Upper lobe of left lung (tissue), 6 donors: ENCODE measurements around the gene IFI30. TPM values are rescaled to one million over a fixed set of nuclear protein-coding genes. Genes with fewer than 3 reads are reported as not detected.

Source experiments
- ATAC-seq, 2 donors: fragments of 200-7000 bp; cut with Tn5 transposase; one replicate each; pipeline ENCODE4 v1.9.1; 2022; ENCODE audit warnings: mild to moderate bottlenecking in 2 of 2, moderate library complexity in 2 of 2; ENCODE audit not compliant: low FRiP score in 2 of 2
- DNase-seq, 2 donors: peaks; one replicate each; pipeline ENCODE4 v3.0.0-alpha.2; 2019 to 2020
- H3K27ac ChIP-seq, 4 donors: fragments of 200-600 bp; sonication (generic); one replicate each; pipeline ENCODE4 v1.5.1; 2016 to 2019
- H3K27me3 ChIP-seq, 4 donors: fragments of 200-600 bp; sonication (generic); one replicate each; pipeline ENCODE4 v1.5.1; 2017 to 2019
- H3K36me3 ChIP-seq, 4 donors: fragments of 200-600 bp; sonication (generic); one replicate each; pipeline ENCODE4 v1.5.1; 2016 to 2019
- H3K4me1 ChIP-seq, 4 donors: fragments of 200-600 bp; sonication (generic); one replicate each; pipeline ENCODE4 v1.5.1; 2018 to 2019
- H3K4me3 ChIP-seq, 4 donors: fragments of 200-600 bp; sonication (generic); one replicate each; pipeline ENCODE4 v1.5.1; 2017 to 2019; ENCODE audit warnings: mild to moderate bottlenecking in 2 of 4, moderate library complexity in 1 of 4
- H3K9me3 ChIP-seq, 4 donors: fragments of 200-600 bp; sonication (generic); one replicate each; pipeline ENCODE4 v1.5.1; 2018 to 2019
- EP300 ChIP-seq, 4 donors: sonication (generic); formaldehyde crosslinking; IDR thresholded peaks; one replicate each; pipeline ENCODE4 v1.5.1; 2017; ENCODE audit warnings: antibody characterized with exemption in 4 of 4, control low read depth in 2 of 4
- POLR2A ChIP-seq, 4 donors: fragments of 450-650 bp; IDR thresholded peaks; one replicate each; pipeline ENCODE4 v1.5.1; 2016 to 2017; ENCODE audit warnings: antibody characterized with exemption in 4 of 4, mild to moderate bottlenecking in 2 of 4
- POLR2AphosphoS5 ChIP-seq, 2 donors: sonication (generic); formaldehyde crosslinking; IDR thresholded peaks; one replicate each; pipeline ENCODE4 v1.5.1; 2017; ENCODE audit warnings: antibody characterized with exemption in 2 of 2
- WGBS, 2 donors: methylation state at CpG; one replicate each; pipeline ENCODE4 v1.1.5; 2017 to 2018; 5-methylcytosine and 5-hydroxymethylcytosine counted together
- total RNA-seq, 6 donors: library from RNA; depleted of rRNA in 4 of 6; stranded (reverse); fragments of >200 nt in 4 of 6; gene quantifications; one replicate each; pipeline versions ENCODE4 v1.1.0 to v1.2.1, GENCODE V29; 2016 to 2021
- TF ChIP-seq, protein P1 (sequence below), 6 experiments: fragments of 450-650 bp in 4 of 6; fragments of 200-600 bp in 2 of 6; sonication (generic) in 2 of 6; IDR thresholded peaks; one replicate each; pipeline ENCODE4 v1.5.1; 2016 to 2019; ENCODE audit warnings: antibody characterized with exemption in 6 of 6
- donor health status: DM: no; HTN: no; CAD: no; lungs with moderate emphysema.
- donor health status: DM: no; HTN: yes; CAD: no; lungs with severe emphysema.

The IFI30 gene
- total RNA-seq, 6 donors from 2014 or later: 228 to 764 (median 476) TPM

DNA sequence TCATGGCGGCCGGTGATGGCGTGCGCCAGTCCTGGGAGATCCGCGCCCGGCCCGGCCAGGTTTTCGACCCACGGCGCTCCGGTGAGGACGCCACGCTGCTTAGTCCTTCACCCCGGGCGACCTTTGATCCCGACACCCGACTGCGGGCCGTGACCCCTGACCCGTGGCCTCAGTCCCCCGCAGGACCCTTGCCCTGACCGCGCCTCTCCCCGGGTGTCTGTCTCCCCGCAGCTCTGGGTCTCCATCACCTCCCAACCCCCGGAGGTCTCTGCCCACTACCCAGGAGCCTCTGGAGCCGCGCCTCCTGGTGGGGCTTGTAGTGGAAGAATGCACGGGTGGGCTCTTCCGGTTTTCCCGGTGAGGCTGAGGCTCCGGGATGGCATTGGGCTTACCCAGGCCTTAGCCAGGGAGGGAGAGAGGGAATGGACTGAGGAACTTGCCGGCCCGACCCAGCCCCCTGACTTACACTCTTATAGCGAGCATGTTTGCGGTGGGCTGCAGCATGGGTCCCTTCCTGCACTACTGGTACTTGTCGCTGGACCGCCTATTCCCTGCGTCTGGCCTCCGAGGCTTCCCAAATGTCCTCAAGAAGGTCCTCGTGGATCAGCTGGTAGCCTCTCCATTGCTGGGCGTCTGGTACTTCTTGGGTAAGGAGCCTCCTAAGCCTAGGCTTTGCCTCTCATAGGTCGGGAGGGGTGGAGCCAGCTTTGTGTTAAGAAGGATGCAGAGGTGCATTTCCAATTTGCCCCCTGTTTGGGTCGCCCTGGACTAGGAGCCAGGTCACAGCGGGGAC is 20.0 kb downstream of the IFI30 start:
- TF ChIP-seq, protein P1, sequence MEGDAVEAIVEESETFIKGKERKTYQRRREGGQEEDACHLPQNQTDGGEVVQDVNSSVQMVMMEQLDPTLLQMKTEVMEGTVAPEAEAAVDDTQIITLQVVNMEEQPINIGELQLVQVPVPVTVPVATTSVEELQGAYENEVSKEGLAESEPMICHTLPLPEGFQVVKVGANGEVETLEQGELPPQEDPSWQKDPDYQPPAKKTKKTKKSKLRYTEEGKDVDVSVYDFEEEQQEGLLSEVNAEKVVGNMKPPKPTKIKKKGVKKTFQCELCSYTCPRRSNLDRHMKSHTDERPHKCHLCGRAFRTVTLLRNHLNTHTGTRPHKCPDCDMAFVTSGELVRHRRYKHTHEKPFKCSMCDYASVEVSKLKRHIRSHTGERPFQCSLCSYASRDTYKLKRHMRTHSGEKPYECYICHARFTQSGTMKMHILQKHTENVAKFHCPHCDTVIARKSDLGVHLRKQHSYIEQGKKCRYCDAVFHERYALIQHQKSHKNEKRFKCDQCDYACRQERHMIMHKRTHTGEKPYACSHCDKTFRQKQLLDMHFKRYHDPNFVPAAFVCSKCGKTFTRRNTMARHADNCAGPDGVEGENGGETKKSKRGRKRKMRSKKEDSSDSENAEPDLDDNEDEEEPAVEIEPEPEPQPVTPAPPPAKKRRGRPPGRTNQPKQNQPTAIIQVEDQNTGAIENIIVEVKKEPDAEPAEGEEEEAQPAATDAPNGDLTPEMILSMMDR (IDR thresholded peaks at IDR 0.05): peak in 2 of 6 experiments; percentile 5 to 32
- TF ChIP-seq POLR2A (IDR thresholded peaks at IDR 0.05): no peak
- TF ChIP-seq EP300 (IDR thresholded peaks at IDR 0.05): no peak
- no peak for TF ChIP-seq POLR2AphosphoS5 (IDR thresholded peaks at IDR 0.05)
- Histone ChIP-seq H3K27ac (peak overlapping the region; percentile 81 to 89 (median 85)), H3K4me1 (peaks cover 13 to 27% (median 20%) of the 10 kb centered on the region in 4 donors), H3K9me3 (no peaks in the 10 kb centered on the region), H3K27me3 (no peaks in the 10 kb centered on the region), H3K36me3 (peaks cover 0 to 24% (median 14%) of the 10 kb centered on the region in 4 donors), H3K4me3 (peak overlapping the region; percentile 62 to 95 (median 84))
- DNase-seq: peak in 1 of 2 donors; percentile 46
- 7 to 13% methylated on average over 19 to 26 of the region's 46 CpGs for WGBS, 2 donors
- no peak for ATAC-seq

- ATAC-seq: no peak
- Histone ChIP-seq H3K4me3 (peak overlapping the region in 3 of 4 donors; percentile 82 to 95 (median 86)), H3K36me3 (peaks cover 0 to 28% (median 16%) of the 10 kb centered on the region in 4 donors), H3K27ac (peak overlapping the region in 1 of 4 donors; percentile 89), H3K27me3 (no peaks in the 10 kb centered on the region), H3K4me1 (peaks cover 13 to 27% (median 20%) of the 10 kb centered on the region in 4 donors), H3K9me3 (no peaks in the 10 kb centered on the region)
- TF ChIP-seq, protein P1 (IDR thresholded peaks at IDR 0.05): no peak
- no peak for TF ChIP-seq POLR2AphosphoS5 (IDR thresholded peaks at IDR 0.05)
- no peak for TF ChIP-seq POLR2A (IDR thresholded peaks at IDR 0.05)
- TF ChIP-seq EP300 (IDR thresholded peaks at IDR 0.05): no peak
- WGBS, 2 donors: 51 to 60% methylated on average over 12 of the region's 12 CpGs
- no peak for DNase-seq
Measured at GRCh38 chr19:18194181-18194530, 20.5 kb downstream of the IFI30 start.

- Histone ChIP-seq H3K4me3 (peak overlapping the region in 3 of 4 donors; percentile 82 to 95 (median 86)), H3K27me3 (no peaks in the 10 kb centered on the region), H3K27ac (peak overlapping the region in 2 of 4 donors; percentile 8 to 30), H3K9me3 (no peaks in the 10 kb centered on the region), H3K4me1 (peaks cover 13 to 27% (median 20%) of the 10 kb centered on the region in 4 donors), H3K36me3 (peaks cover 0 to 30% (median 20%) of the 10 kb centered on the region in 4 donors)
- ATAC-seq: no peak
- peak; percentile 53 to 87 for DNase-seq
- 29 to 48% methylated on average over 14 to 16 of the region's 27 CpGs for WGBS, 2 donors
- TF ChIP-seq POLR2AphosphoS5 (IDR thresholded peaks at IDR 0.05) (no peak), POLR2A (IDR thresholded peaks at IDR 0.05) (no peak), EP300 (IDR thresholded peaks at IDR 0.05) (no peak)
- TF ChIP-seq, protein P1 (IDR thresholded peaks at IDR 0.05): no peak
Measured at GRCh38 chr19:18194554-18195238, 21.1 kb downstream of the IFI30 start.

DNA sequence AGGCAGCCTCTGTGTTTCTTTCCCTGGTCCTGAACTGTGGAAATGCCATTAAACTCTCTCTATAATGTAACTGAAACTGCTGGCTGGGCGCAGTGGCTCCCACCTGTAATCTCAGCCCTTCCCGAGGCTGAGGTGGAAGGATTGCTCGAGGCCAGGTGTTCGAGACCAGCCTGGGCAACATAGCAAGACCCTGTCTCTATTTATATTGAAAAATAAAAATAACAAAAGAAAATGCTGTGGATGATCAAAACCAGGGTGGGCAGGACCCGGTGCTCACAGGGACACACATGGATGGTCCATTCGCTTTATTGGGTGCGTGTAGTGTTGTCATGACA is 22.9 kb downstream of the IFI30 start:
- ATAC-seq: no peak
- Histone ChIP-seq H3K36me3 (peaks cover 0 to 30% (median 22%) of the 10 kb centered on the region in 4 donors), H3K4me1 (peaks cover 13 to 26% (median 18%) of the 10 kb centered on the region in 4 donors), H3K27me3 (no peaks in the 10 kb centered on the region), H3K4me3 (no peak overlapping the region), H3K27ac (no peak overlapping the region), H3K9me3 (no peaks in the 10 kb centered on the region)
- DNase-seq: no peak
- WGBS, 2 donors: 91 to 94% methylated on average over 7 of the region's 7 CpGs
- TF ChIP-seq, protein P1 (IDR thresholded peaks at IDR 0.05): no peak
- TF ChIP-seq POLR2A (IDR thresholded peaks at IDR 0.05) (no peak), EP300 (IDR thresholded peaks at IDR 0.05) (no peak), POLR2AphosphoS5 (IDR thresholded peaks at IDR 0.05) (no peak)
